ENCODE measurements around the gene SGK1.

Gene SGK1

DNA sequence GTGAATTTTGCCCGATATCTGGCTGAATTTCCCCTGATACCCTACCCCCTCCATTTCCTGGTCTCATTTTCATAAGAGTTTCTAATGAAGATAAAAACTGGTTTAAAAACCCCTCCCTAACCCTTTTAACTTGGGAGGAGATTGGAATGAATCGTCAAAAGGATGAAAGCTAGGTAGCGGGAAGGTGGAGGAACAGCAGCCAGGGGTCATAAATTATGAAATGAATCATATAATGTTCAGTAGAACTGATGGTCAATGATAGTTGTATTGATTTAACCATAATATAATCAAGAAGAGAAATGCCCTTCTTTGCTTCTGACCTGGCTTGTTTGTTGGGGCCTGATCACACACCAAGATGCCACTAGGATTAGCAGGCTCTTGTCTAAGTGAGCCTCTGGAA is 38.5 kb upstream of the SGK1 start:
- POLR2A ChIA-PET: no interaction called here
- TF ChIP-seq, protein P1, sequence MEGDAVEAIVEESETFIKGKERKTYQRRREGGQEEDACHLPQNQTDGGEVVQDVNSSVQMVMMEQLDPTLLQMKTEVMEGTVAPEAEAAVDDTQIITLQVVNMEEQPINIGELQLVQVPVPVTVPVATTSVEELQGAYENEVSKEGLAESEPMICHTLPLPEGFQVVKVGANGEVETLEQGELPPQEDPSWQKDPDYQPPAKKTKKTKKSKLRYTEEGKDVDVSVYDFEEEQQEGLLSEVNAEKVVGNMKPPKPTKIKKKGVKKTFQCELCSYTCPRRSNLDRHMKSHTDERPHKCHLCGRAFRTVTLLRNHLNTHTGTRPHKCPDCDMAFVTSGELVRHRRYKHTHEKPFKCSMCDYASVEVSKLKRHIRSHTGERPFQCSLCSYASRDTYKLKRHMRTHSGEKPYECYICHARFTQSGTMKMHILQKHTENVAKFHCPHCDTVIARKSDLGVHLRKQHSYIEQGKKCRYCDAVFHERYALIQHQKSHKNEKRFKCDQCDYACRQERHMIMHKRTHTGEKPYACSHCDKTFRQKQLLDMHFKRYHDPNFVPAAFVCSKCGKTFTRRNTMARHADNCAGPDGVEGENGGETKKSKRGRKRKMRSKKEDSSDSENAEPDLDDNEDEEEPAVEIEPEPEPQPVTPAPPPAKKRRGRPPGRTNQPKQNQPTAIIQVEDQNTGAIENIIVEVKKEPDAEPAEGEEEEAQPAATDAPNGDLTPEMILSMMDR (IDR thresholded peaks at IDR 0.05; ENCODE audit: control extremely low read depth, extremely low read depth, low read depth, missing control alignments): no peak
- CTCF ChIA-PET: no interaction called here
- DNase-seq (ENCODE audit: extremely low spot score): no peak

DNA sequence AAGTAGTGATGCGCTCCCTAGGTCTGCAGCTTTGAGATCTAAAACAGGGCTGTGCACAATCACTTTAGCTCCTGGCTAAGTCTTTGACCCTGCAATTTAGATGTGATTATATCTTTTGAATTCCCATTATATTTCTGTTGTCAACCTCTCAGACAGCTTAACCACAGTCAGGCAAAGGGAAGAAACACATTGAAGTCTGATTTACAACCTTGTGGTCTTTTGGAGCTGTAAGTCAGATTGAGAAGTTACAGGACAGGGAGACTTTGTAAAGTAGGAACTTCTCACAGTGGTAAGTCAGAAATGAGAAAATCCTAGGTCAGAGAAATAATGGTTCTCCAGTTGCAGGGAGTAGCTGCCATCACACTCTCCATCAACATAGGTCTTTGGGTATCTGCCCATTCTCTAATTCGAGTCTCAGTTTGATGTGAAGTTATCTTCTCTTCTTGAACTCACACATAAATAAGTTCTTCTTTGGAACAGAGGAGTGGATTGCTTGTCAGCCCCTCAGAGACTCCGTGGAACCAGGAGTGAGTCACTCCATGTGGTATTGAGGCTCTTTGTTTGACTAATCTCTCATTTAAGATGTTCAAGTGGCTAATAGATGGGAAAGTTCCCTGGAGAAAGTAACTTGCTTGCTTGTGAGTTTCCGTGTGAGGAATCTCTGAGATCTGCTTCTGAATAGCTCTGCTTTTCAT is 35.0 kb upstream of the SGK1 start:
- POLR2A ChIA-PET: no interaction called here
- no peak for DNase-seq (ENCODE audit: extremely low spot score)
- CTCF ChIA-PET: interaction anchor here (0.8 to 4.9 kb wide), 11 partner anchors 9 to 110 kb away, joined by 3 to 27 read pairs (median 3); no protein-coding TSS in a partner anchor

DNA sequence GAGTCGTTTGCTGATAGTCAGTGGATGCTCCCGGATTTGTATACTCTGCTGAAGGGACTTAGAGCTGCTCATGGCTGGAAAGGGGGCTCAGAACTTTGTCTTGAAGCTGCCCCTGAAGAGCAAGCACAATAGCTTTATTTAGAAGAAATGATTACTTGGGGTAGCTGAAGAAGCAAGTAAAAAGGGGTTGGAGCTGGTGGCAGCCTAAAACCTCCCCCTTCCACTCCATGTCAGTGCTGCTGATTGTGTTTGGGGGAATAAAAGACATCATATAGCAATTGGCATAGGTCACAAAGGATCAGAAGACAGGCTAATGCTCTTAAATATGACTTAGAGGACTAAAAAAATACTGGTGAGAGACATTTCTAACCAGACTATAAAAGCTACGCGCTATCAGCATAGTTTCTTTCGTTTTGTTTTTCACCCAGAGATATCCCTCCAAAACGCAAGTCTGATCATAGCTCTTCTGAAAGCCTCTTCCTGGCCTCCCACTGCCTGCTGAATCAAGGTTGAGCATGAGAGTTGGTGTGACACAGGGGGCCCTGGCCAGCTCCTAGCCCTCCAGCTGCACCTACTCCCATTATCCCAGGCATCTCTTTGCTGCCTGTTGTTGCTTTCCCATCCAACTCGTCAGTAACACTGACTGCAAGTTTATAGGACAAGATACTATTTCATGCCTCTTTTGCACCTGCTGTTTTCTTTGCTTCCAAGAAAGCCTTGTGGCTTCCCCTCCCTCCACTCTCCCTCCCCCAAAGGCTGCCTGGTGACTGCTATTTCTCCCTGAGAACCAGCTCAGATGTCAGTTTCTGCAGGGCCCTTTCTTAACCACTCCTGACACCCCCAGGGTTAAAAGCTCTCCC is 33.9 kb upstream of the SGK1 start:
- POLR2A ChIA-PET: no interaction called here

More for the DNA sequence above, 35.0 kb upstream of the SGK1 start:
- TF ChIP-seq, protein P1 (IDR thresholded peaks at IDR 0.05; ENCODE audit: control extremely low read depth, extremely low read depth, low read depth, missing control alignments): no peak

DNA sequence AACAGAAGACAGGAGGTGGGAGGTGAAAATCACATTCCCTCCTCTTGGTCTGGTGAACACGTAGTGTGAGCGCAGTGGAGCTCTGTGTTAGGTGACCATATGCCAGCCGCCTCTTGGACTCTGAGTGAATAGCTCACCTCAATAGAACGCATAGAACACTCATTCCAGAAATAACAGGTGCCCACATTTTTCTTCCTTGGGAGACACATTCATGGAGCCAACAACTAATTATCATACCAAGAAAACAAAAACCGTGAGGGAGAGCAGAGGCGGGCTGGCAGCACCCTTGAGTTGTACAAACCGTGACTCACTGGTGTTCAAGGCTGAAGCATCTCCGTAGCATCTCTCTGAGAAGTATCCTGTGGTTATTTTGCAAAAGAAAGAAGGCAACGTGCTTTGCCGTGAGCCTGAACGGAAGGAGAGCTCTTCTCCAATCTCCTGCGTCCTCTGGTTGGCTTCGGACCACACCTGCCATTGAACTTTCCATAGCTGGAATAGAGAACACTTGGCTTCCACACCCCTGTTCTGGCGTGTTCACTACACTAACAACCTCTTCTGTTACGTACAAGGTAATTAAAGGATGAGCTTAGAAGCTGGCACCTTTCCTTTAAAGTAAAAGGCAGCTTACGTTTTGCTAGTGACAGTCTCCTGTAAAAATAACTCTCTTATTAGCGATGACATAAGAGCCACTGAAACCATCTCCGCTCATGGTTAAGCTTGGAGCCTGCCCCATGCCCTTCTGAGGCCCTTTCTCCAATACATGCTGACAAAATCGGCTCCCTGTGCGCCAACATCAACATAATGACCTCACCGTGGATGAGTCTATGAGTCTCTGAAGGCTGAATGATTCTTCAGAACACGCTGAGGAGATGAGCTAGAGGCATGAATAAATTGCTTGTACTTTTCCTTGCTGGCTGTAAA is 30.2 kb upstream of the SGK1 start:
- no peak for DNase-seq (ENCODE audit: extremely low spot score)
- ChIA-PET CTCF (interaction anchor here (1.1 to 1.4 kb wide), 4 partner anchors 10 to 152 kb away, joined by 3 to 6 read pairs (median 4); no protein-coding TSS in a partner anchor), POLR2A (no interaction called here)
- TF ChIP-seq, protein P1 (IDR thresholded peaks at IDR 0.05; ENCODE audit: control extremely low read depth, extremely low read depth, low read depth, missing control alignments): no peak

More for the DNA sequence above, 33.9 kb upstream of the SGK1 start:
- no peak for DNase-seq (ENCODE audit: extremely low spot score)
- CTCF ChIA-PET: interaction anchor here (0.8 to 4.9 kb wide), 16 partner anchors 9 to 181 kb away, joined by 3 to 27 read pairs (median 3); no protein-coding TSS in a partner anchor
- TF ChIP-seq, protein P1 (IDR thresholded peaks at IDR 0.05; ENCODE audit: control extremely low read depth, extremely low read depth, low read depth, missing control alignments): no peak

DNA sequence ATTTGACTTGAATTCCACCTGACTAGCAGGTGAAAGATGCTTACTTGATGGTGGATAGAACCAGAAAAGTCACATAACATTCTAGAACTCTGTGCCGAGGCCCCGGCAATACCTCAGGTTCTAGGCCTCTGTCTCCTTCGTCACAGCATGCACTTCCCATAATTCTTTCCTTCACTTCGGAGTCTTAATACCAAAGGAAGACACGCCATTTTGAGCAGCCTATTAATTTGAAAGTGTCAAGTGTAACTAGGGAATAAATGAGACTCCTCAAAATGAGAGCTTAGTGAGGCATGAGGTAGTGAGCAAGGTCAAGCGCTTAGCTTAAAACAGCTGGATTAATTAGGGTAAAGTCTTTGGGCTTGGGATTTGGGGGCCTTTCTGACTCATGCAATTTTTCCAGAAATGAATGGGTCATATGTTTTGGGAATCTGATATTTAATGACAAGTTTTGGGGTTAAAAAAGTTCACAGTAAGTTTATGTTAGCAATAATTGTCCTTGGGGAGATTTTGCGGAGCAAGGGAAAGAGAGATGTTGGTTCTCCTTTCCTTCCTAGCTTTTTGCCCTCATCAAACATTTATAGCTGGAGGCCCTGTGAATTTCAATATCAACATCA is 29.1 kb upstream of the SGK1 start:
- DNase-seq (ENCODE audit: extremely low spot score): no peak
- CTCF ChIA-PET: interaction anchor here (1.3 kb wide), 1 partner anchor 49 kb away, joined by 4 read pairs; no protein-coding TSS in a partner anchor

More for the DNA sequence above, 29.1 kb upstream of the SGK1 start:
- POLR2A ChIA-PET: no interaction called here
- TF ChIP-seq, protein P1 (IDR thresholded peaks at IDR 0.05; ENCODE audit: control extremely low read depth, extremely low read depth, low read depth, missing control alignments): no peak
